GM10266 (cell line): ENCODE data around the gene PPTC7.

Source experiments
- DNase-seq: peaks from one replicate; pipeline ENCODE4 v3.0.0; 2012; ENCODE audit errors: extremely low spot score
- TF ChIP-seq, protein P1 (sequence below): IDR thresholded peaks from 2 replicates; pipeline ENCODE4 v1.5.1; 2012; ENCODE audit warnings: mild to moderate bottlenecking, low read depth; ENCODE audit not compliant: control insufficient read depth, insufficient read depth; ENCODE audit errors: missing control alignments

The PPTC7 gene

DNA sequence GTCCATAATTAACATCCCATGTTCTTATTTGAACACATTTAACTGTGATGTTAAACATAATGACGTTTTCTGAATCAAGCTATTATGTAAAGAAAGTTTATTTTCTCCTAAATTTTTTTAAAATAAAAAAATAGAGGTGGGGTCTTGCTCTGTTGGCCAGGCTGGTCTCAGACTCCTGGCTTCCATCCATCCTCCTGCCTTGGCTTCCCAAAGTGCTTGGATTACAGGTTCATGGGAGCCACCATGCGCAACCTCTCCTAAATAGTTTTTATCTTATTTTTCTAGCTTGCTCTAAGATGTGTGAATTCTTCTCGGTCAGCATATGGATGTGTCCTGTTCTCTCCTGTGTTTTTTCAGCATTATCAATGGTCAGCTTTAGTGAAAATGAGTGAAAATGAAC, 77.8 kb downstream of the PPTC7 start:
- DNase-seq: no peak
- TF ChIP-seq, protein P1, sequence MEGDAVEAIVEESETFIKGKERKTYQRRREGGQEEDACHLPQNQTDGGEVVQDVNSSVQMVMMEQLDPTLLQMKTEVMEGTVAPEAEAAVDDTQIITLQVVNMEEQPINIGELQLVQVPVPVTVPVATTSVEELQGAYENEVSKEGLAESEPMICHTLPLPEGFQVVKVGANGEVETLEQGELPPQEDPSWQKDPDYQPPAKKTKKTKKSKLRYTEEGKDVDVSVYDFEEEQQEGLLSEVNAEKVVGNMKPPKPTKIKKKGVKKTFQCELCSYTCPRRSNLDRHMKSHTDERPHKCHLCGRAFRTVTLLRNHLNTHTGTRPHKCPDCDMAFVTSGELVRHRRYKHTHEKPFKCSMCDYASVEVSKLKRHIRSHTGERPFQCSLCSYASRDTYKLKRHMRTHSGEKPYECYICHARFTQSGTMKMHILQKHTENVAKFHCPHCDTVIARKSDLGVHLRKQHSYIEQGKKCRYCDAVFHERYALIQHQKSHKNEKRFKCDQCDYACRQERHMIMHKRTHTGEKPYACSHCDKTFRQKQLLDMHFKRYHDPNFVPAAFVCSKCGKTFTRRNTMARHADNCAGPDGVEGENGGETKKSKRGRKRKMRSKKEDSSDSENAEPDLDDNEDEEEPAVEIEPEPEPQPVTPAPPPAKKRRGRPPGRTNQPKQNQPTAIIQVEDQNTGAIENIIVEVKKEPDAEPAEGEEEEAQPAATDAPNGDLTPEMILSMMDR: no peak

DNA sequence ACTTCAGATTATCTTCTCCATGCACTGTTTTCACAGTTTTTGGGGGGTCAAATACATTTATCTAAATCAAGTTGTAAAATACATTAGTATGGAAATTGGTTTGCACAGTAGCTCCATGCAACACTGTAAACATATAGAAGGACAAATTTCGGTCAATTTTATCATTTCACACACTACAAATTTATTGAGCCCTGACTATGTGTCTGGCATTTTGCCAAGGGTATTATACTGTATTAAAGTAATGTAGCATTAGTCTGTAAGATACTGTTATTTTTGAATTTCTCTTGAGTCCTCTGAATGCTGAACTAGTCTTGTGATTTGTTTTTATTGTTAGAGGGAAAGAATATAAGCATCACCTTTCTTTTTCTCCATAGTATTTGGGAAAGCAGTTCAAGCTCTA, 79.7 kb downstream of the PPTC7 start:
- TF ChIP-seq, protein P1: no peak
- DNase-seq: no peak

DNA sequence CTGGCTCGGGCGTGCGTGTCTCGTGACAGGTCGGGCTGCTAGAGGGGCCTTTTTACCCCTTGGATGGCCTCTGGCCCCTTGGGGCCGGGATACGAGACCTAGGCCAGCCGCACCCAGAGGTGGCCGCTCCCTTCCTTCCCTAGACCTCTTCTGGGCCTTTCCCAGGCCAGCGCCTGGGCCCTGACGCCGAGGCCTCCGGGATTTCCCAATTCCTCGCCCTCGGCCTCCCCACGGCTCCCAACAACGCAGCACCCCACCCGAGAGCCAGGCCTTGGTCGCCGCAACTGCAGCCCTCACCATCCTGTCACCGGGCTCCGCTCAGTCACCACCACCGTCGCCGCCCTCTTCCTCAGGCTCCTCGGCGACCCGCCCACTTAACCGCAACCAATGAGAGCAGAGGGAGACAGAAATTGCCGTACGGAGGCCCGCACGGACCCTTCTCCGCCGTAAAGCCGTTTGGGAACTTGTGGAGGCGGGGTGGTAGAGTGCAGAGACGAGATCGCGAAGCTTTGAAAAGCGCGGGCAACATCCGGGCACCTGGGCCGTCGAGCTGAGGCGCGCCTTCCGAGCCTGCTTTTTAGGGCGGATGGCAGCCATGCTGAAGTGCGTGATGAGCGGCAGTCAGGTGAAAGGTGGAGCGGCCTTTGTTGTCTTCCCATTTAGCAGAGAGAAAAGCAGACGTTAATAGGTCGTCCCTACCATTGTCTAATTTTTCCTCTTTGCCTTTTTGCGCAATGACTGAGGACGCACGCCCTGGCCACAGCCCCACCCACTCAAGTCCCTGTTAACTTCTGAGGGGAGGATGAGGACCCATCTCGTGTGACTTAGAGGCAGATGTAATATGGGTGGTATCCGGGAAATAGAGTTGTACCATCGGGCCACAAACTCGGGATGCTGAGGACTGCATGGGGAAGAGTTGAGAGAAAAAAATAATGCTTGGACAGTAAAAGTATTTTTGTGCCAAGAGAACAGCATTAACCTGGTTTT, 81.1 kb downstream of the PPTC7 start, which contains the start of the genes RAD9B and VPS29:
RAD9B (plus strand) TSS at position 580 of the 987 bp plus-strand sequence; CDS start at position 587, 7 bp downstream.
VPS29 (minus strand) TSS at position 360 of the 987 bp plus-strand sequence; CDS start at position 300, 60 bp downstream.
- peak; percentile 87 for DNase-seq
- TF ChIP-seq, protein P1: no peak

DNA sequence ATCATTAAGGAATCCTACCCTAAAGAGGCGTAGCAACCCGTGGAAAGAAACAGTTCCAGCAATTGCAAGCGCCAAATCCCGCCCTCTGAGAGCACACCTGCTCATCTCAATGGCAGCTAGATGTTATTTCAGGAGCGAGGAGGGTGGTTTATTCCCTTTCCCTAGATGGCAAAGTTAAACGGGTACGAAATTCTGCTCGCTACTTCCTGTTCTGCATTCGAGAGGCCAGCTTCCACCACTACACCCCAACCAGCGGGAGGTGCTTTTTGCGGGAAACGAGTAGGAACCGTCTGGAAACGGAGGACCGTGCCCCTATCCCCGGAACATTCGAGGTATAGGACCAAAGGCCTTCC, 81.7 kb downstream of the PPTC7 start:
- TF ChIP-seq, protein P1: no peak
- peak; percentile 21 for DNase-seq

DNA sequence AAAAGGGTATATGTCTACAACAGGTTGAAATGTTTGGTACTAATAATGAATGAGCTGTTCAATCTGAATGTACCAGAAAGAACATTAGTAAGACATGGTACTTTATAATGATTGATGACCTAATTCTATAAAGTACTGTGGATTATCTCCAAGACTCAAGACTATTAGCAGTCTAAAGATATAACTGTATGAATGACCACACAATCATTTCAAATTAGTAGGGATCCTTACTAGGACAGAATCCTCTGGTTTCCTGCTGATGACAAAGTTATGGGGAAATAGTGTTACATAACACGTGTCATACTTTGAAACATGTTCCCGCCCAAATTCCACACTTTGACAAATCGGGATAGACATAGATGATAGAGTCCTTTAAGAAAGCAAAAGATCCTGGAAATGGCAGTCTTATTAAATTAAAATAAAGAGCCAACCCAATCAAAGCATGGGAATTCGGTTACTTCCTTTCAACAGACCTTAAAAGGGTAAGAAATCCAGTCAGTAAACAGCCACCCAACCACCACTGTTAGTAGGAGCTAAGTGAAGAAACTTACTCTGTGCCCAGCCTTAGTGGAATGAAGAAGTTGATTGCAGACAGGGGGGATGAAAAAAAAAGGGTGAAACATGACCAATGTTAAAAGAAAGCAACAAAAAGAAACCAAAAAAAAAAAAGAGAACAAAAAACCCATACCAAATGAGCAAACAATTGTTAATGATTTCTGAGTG, 84.0 kb downstream of the PPTC7 start:
- DNase-seq: no peak
- TF ChIP-seq, protein P1: no peak
